Activated B cell treated with CpG ODN at 0.5 μM for 24 hours (primary cell): Measurements from ENCODE around the gene COL23A1. TPM values are rescaled to one million over a fixed set of nuclear protein-coding genes. Genes with fewer than 3 reads are reported as not detected.

Experiments used
- ATAC-seq: fragments of 200-7000 bp; cut with Tn5 transposase; one replicate; pipeline ENCODE4 v1.10.0; 2021; ENCODE audit warnings: low read depth, mild to moderate bottlenecking, moderate library complexity
- CTCF ChIA-PET: fragments of 350-600 bp; sonication (Branson Sonifier 250); formaldehyde crosslinking; loops from one replicate; lab custom pipeline; 2021; ENCODE audit warnings: antibody characterized with exemption; lab: Charles Lee
- POLR2A ChIA-PET: fragments of 350-600 bp; sonication (Branson Sonifier 250); formaldehyde crosslinking; loops from one replicate; lab custom pipeline; 2021; ENCODE audit warnings: antibody characterized with exemption; lab: Charles Lee
- DNase-seq: peaks from one replicate; pipeline ENCODE4 v3.0.0; 2022
- H3K27ac Mint-ChIP-seq: one replicate; pipeline ENCODE4 v1.8.0; 2020; ENCODE audit warnings: mixed read lengths
- H3K27me3 Mint-ChIP-seq: one replicate; pipeline ENCODE4 v1.8.0; 2021; ENCODE audit warnings: mixed read lengths
- H3K36me3 Mint-ChIP-seq: one replicate; pipeline ENCODE4 v1.8.0; 2021; ENCODE audit warnings: low read depth, mixed read lengths
- H3K4me1 Mint-ChIP-seq: one replicate; pipeline ENCODE4 v1.8.0; 2021; ENCODE audit warnings: mixed read lengths
- H3K4me3 Mint-ChIP-seq: one replicate; pipeline ENCODE4 v1.8.0; 2020; ENCODE audit warnings: mild to moderate bottlenecking, mixed read lengths
- H3K9me3 Mint-ChIP-seq: one replicate; pipeline ENCODE4 v1.8.0; 2020; ENCODE audit warnings: mixed read lengths
- CTCF ChIP-seq: fragments of 200-600 bp; IDR thresholded peaks from one replicate; pipeline ENCODE4 v1.8.0; 2022; ENCODE audit warnings: antibody characterized with exemption, mild to moderate bottlenecking
- intact Hi-C: fragments of 100-400 bp; cut with micrococcal nuclease; formaldehyde crosslinking; loops from one replicate; pipeline ENCODE4 v1.15.1; 2024
- total RNA-seq: library from RNA; stranded (reverse); gene quantifications from 2 replicates; pipeline ENCODE4 v1.2.3, GENCODE V29; 2022

COL23A1 gene
- total RNA-seq, 1 donor from 2014 or later, result not detected

DNA sequence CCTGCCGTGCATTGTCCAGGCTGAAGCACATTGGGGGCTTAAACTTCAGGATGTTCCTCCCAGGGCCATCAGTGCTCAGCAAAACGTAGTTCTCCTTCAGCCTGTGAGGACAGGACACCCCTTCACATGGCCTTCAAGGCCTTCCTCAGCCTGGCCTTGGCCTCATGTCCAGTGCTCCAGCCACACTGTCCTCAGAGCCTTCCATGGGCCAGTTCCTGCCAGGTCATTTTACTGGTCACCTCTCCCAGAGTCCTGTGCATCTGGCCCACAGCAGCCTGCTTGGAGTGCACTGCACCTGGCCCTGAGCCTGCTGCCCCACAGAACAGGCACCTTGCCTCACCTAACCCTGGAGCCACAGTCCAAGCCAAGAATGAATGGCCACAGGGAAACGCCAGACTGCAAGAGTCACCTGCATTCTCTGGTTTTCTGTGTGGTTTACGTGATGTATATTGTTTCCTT is 377.2 kb downstream of the COL23A1 start:
- TF ChIP-seq CTCF, result no peak
- ChIA-PET CTCF (no interaction called here), POLR2A (interaction anchor here (1.8 kb wide), 1 partner anchor 9 kb away, joined by 6 read pairs; the partner anchor contains the start of gene HNRNPAB)
- intact Hi-C loops, result no loop called here
- no peak for ATAC-seq
- H3K27me3 Mint-ChIP-seq, result no peaks in the 10 kb centered on the region
- H3K4me3 Mint-ChIP-seq, result no peak overlapping the region
- no peaks in the 10 kb centered on the region for H3K9me3 Mint-ChIP-seq
- peaks cover 15% of the 10 kb centered on the region for H3K4me1 Mint-ChIP-seq
- peaks cover 90% of the 10 kb centered on the region for H3K36me3 Mint-ChIP-seq
- DNase-seq, result no peak
- H3K27ac Mint-ChIP-seq, result peak overlapping the region; percentile 24

DNA sequence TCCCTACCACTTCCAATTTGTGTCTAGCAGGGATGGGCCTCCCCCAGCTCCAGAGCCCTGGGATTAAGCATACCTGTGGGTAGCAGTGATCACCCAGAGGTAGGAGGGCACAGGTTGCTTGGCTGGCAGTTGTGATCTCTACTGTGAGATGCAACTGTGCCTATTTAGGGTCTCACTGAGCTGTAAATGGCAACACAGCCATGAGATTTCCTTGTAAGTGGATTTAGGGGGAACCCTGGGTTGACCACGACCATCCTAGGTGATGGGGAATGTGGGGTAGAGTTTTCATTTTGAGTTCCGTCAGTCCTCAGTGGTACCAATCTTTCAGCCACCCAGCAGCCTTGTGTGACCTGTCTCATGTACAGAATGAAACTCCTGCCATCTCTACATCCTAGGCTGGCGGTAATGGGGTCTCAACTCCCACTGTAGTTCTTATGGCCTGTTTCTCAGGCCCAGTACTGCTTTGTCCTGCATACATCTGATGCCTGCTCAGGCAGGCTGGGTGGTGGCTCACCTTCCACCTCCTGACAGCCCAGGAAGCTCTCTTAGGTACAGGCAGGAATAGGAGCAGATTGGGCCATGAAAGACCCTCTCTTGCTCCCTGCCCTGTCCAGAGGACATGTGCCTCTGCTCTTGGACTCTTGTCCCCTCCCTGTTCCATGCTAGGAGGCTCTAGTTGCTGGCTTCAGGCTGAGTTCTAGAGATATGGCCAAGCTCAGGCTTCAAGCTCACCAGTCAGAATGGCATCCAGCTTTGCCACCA is 377.8 kb downstream of the COL23A1 start:
- no peak for DNase-seq
- Mint-ChIP-seq H3K9me3 (no peaks in the 10 kb centered on the region), H3K4me3 (no peak overlapping the region), H3K36me3 (peaks cover 93% of the 10 kb centered on the region), H3K27me3 (no peaks in the 10 kb centered on the region), H3K27ac (no peak overlapping the region), H3K4me1 (peaks cover 19% of the 10 kb centered on the region)
- TF ChIP-seq CTCF, result no peak
- ChIA-PET CTCF (no interaction called here), POLR2A (interaction anchor here (1.8 kb wide), 1 partner anchor 8 kb away, joined by 6 read pairs; the partner anchor contains the start of gene HNRNPAB)
- intact Hi-C loops, result no loop called here
- ATAC-seq, result no peak

- peaks cover 23% of the 10 kb centered on the region for H3K4me1 Mint-ChIP-seq
- intact Hi-C loops, result no loop called here
- no peaks in the 10 kb centered on the region for H3K27me3 Mint-ChIP-seq
- TF ChIP-seq CTCF, result no peak
- H3K36me3 Mint-ChIP-seq, result peaks cover 95% of the 10 kb centered on the region
- no peak for ATAC-seq
- DNase-seq, result no peak
- ChIA-PET CTCF (no interaction called here), POLR2A (interaction anchor here (0.7 to 0.9 kb wide), 2 partner anchors 15 to 21 kb away, joined by 5 read pairs; partner anchors contain the start of gene PHYKPL)
- no peak overlapping the region for H3K27ac Mint-ChIP-seq
- H3K9me3 Mint-ChIP-seq, result no peaks in the 10 kb centered on the region
- H3K4me3 Mint-ChIP-seq, result no peak overlapping the region
These were observed 378.8 kb downstream of the COL23A1 start for GRCh38 chr5:178211095-178212048.

DNA sequence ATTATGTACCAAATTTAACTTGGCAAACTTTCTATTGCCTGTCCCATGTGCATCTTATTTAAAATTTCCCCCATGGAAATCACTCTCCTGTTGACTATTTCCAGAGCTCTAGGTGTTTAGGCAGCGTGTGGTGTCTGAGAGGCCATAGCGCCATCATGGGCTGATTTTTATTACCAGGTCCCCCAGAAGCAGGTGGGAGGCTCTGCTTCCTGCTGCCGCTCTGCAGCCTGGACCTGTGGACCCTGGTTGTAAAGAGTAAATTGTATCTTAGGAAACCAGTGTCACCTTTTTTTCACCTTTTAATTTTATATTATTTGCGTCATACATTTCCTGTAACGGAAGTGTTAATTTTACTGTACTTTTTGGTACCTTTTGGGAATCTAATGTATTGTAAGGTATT is 379.5 kb downstream of the COL23A1 start:
- Mint-ChIP-seq H3K36me3 (peaks cover 96% of the 10 kb centered on the region), H3K4me3 (no peak overlapping the region), H3K4me1 (peaks cover 24% of the 10 kb centered on the region), H3K27me3 (no peaks in the 10 kb centered on the region), H3K27ac (no peak overlapping the region), H3K9me3 (no peaks in the 10 kb centered on the region)
- intact Hi-C loops, result no loop called here
- ChIA-PET POLR2A (interaction anchor here (0.7 kb wide), 1 partner anchor 21 kb away, joined by 5 read pairs; the partner anchor contains the start of gene PHYKPL), CTCF (no interaction called here)
- no peak for DNase-seq
- no peak for TF ChIP-seq CTCF
- ATAC-seq, result no peak
